GM15510 (cell line): ENCODE data around the gene PRKD3.

Source experiments
- POLR2A ChIP-seq: IDR thresholded peaks from 3 replicates; pipeline ENCODE4 v1.6.1; 2011; ENCODE audit warnings: borderline replicate concordance; ENCODE audit not compliant: insufficient read length; ENCODE audit errors: extremely low read depth

Gene PRKD3

DNA sequence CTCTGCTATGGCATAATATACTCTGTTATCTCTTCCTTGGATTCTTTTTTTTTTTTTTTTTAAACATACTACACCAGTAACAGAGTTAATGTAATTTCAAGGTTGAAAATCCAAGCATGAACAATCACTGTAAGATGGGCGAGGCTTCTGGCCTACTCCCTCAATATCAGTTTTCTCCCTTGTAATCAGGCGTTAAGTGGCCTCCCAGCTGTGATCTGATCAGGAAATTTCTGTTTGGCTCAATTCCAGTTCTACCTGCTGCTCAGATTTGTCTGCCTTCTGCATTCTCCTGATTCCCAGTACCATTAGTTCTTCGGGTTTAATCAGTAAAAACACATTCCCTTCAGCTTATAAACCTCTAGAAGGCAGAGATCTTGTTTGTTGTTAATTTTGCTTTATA lies 18.6 kb downstream of the PRKD3 start:
- TF ChIP-seq POLR2A = no peak

DNA sequence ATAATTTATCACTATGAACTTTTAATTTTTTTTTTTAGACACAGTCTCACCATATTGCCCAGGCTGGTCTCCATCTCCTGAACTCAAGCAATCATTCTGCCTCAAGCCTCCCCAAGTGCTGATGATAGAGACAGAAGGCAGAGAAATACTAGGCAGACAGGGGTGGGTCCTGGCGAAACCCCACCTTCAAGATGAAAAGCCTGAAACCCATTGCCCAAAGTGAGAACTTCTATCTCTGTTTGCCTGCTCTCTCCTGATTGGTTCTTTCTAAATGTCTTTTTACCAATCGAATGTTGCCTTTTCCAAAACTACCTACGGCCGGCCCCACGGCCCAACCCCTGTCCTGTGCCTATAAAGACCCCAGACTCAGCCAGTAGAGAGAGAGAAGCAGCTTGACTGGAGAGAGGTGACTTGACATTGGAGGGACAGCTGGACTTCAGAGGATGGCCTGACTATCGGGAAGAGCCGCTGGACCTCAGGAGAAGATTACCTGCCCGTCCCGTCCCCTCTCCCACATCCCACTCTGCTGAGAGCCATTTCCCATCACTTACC lies 21.9 kb downstream of the PRKD3 start:
- no peak for TF ChIP-seq POLR2A

DNA sequence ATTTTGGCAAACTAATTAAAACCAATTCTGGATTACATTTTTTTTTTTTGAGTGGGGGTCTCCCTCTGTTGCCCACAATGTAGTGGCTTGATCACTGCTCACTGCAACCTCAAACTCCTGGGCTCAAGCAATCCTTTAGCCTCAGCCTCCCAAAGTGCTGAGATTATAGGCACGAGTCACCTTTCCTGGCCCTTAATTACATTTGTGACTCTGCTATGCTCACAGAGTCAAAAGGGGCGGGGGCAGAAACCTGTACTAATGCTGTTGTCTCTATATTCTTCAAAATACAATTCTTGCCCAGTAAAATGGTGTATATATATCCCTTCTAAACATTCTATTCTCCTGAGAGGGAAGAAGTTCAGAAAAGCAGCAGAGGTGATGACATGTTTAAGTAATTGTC lies 23.2 kb downstream of the PRKD3 start:
- TF ChIP-seq POLR2A = no peak

DNA sequence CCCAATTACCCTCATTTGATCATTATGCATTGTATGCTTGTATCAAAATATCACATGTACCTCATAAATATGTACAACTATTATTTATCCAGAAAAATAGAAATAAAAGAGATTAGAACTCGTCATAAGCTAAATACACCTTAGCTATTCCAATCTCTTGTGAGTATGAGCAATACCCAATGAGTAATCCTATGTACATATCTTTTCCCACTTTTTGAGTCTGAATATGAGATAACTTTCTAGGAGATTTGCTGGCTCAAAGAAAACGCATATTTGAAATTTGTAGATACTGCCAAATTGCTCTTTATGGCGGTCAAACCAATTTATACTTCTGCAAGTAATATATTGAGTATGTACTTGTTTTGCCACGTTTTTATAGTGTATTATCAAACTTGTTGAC lies 24.1 kb downstream of the PRKD3 start:
- no peak for TF ChIP-seq POLR2A

DNA sequence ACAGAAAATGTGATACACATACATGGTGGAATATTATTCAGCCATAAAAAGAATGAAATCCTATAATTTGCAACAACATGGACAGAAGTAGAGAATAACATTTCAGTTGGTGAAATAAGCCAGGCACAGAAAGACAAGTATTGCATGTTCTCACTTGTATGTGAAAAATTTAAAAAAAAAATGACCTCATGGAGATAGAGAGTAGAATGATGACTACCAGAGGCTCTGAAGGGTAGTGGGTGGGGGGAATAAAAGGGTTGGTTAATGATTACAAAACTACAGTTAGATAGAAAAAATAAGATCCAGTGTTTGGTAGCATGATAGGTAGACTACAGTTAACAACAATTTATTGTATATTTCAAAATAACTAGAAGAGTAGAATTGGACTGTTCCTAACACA lies 24.5 kb downstream of the PRKD3 start:
- TF ChIP-seq POLR2A = no peak

DNA sequence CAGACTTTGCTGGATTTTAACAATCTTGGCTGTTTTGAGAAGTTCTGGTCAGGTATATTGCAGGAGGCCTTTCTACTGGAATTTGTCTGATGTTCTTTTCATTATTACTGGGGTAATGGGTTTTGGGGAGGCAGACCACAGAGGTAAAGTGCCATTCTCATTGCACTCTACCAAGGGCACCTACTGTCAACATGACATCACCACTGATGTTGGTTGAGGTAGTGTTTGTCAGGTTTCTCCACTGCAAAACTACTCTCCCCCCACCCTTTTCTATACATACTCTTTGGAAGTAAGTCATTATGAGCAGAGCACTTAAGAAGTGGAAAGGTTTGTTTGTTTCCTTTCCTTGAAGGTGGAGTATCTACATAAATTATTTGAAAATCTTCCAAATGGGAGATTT lies 27.0 kb downstream of the PRKD3 start:
- TF ChIP-seq POLR2A = no peak

DNA sequence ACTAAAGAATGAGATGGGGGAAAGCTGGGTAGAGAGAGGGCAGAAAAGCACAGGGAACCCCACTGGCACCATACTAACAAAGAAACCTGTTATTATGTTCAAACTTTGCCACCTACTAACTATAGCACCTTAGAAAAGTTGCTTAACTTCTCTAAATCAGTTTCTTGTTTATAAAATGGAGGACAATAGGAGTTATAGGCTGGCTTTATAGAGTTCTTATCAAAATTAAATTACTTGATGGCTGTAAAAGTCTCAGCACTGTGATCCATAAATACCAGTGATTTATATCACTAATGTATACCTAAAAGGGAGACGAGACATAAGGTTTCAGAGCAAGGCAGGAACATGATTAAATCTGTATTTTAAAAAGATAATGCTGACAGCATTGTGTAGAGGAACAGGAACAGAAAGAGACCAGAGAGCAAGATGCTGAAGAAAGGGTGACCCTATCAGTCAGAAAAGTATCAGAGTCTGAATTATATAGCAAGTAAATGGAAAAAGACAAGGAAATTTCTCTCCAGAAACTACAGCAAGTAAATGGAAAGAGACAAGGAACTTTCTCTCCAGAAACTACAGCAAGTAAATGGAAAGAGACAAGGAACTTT lies 29.1 kb downstream of the PRKD3 start:
- TF ChIP-seq POLR2A = no peak

DNA sequence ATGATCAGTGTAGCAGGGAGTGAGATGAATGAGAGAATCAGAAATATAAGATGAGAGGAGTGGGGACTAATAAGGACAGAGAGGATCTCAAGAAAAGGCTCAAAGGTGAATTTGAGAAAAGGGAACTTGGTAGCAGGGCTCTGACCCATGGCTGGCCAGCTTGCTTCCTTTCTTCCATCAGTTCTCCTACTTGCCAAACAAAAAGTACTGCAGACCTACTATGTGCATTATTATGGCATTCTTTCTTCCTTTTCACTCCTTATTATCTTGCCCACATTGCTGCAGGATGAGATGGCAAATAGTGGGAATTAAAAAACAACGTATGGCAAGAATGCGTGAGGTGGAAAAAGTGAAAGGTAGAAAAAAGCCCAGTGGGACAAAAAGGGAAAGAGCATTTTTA lies 33.0 kb downstream of the PRKD3 start:
- TF ChIP-seq POLR2A = no peak

DNA sequence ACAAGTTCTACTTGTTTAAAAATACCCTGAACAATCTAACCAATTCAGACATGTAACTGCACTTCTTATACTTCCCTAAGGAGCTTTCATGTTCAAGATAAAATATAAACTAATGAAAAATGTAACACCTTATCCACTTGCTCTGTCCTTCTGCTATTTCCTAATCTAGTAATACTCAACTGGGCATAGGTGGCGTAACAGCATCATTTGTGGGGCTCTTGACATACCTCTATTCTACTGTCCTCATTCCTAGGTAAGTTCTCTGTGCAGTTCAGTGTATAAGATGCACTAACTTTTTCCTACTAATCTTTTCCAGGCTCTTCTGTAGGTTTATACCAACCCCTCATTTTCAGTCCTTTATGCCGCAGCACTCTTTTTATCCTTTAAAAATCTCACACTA lies 36.7 kb downstream of the PRKD3 start:
- no peak for TF ChIP-seq POLR2A

DNA sequence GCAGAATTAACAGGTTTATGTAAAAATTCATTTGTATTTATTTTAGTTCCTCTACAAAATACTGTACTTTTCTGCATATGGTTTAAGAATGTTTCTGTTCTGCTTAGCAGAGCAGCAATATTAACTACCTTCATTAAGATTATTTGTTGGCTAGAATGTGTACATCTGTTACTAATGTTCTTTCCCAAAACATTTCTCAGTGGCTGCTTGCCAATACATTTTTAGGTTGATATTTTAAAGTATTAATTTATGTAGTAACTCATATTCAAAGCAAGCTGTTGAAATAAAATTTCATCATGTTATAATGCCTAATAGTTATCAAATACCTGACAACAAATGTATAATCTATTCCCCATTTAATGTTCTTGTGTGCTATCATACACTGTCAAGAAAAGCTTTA lies 40.3 kb downstream of the PRKD3 start:
- no peak for TF ChIP-seq POLR2A

DNA sequence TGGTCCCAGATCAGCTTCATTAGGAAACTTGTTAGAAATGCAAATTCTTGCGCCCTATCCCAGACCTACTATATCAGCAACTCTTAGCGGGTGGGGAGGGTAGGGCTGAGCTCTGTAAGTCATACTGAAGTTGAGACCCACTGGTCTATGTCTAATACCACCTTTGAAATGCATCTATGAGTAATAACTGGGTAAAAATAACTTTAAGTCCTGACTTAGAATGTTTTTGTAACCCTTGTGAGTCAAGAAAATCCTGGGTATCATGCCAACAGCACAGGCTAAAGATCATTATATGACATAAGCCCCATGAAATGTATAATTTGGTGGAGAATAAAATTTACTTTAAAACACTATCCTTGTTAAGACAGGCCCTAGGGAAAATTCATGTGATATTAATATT lies 41.4 kb downstream of the PRKD3 start:
- TF ChIP-seq POLR2A = no peak

DNA sequence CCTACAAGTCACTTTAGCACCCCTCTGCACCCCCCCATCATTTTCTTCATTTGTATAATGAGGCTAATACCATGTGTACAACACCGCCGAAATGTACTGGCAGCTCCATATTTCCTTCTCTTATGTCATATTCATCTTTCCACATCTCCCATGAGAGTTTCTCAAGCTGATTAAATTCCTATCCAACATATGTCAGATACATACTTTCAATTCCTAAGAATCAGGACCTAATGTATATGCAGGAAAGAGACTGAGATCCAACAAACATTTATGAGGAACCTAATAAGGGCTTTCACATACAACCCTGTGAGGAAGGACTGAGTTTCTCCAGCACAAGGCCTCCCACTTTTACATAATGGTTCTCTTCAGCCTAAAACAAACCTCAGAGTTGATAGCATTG lies 41.9 kb downstream of the PRKD3 start:
- TF ChIP-seq POLR2A = no peak

DNA sequence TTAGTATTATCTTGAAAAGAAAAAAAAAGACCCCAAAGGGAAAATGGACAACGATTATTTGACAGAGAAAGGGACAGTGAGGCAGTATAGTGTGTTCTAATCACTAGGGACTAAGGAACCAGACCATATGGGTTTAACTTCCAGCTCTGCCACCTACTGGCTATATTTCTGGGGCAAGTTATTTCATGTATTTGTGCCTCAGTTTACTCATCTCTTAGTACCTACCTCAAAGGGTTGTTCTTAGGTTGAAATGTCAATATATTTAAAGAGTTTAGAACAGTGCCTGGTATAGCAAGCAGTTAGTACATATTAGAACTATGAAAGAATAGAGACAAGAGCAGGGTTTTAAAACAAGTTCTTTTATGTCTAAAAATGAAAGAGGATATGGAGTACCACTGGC lies 42.7 kb downstream of the PRKD3 start:
- TF ChIP-seq POLR2A = no peak

DNA sequence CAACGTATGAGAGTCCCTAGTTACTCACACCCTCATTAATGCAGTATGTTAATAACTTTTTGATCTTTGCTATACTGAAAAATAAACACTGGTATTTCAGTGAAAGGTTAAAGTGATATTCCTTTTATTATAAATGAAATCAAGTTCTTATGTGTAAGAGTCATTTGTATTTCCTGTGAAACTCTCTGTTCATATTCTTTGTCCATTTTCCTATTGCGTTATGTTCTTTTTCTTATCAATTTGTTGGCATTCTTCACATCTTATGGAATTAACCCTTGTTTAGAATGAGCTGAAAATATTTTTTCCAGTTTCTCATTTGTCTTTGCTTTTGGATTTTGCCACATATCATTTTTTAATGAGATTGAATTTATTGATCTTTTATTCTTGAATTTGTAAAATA lies 48.3 kb downstream of the PRKD3 start:
- no peak for TF ChIP-seq POLR2A
